HepG2 (cell line): ENCODE measurements around the gene KRTAP1-3. TPM values are rescaled to one million over a fixed set of nuclear protein-coding genes. Genes with fewer than 3 reads are reported as not detected.

ENCODE experiments used
- ATAC-seq: fragments of 200-7000 bp; cut with Tn5 transposase; 3 replicates; pipeline ENCODE4 v1.9.1; 2020; ENCODE audit warnings: mild to moderate bottlenecking, moderate library complexity
- BruUV-seq: library from RNA; stranded (reverse); fragments of 400-500 nt; replicated peaks from 2 replicates; lab custom pipeline; 2021; lab: Mats Ljungman, UMichigan
- CTCF ChIA-PET: fragments of 300-600 bp; formaldehyde crosslinking; extraction: SDS; loops from one replicate; lab custom pipeline; 2021; ENCODE audit warnings: low total read pairs, inconsistent platforms, low intra/inter-chr PET ratio; lab: Yijun Ruan, JAX
- POLR2A ChIA-PET: fragments of 350-600 bp; sonication (Branson Sonifier 250); formaldehyde crosslinking; loops from one replicate; lab custom pipeline; 2020; ENCODE audit warnings: antibody characterized with exemption, inconsistent platforms; lab: Yijun Ruan, JAX
- DNase-seq: peaks from one replicate; pipeline ENCODE4 v3.0.0-alpha.2; 2015; ENCODE audit warnings: low spot score
- FAIRE-seq: peaks from 3 replicates; lab custom pipeline; 2011; peaks lifted over from hg19 to GRCh38; lab: Jason Lieb, UNC
- H2AFZ ChIP-seq: one replicate; pipeline ENCODE4 v1.6.1; 2011; ENCODE audit warnings: low read length, inconsistent platforms
- H3K27ac ChIP-seq: fragments of 300-600 bp; 3 replicates; pipeline ENCODE4 v1.8.0; 2011; ENCODE audit warnings: mixed run types, mild to moderate bottlenecking, mixed read lengths, low read length, inconsistent platforms; ENCODE audit not compliant: insufficient read depth; ENCODE audit errors: extremely low read length
- H3K27me3 ChIP-seq, 2 experiments: fragments of 200-600 bp in 1 of 2; 2 replicates in 1 of 2; 3 replicates in 1 of 2; pipeline versions ENCODE4 v1.6.0 to v1.8.0; 2011; ENCODE audit warnings: low read length in 2 of 2, mild to moderate bottlenecking in 2 of 2, moderate library complexity in 2 of 2, inconsistent platforms in 1 of 2; ENCODE audit not compliant: insufficient read depth in 2 of 2, control insufficient read depth in 1 of 2
- H3K36me3 ChIP-seq, 2 experiments: fragments of 200-600 bp in 1 of 2; replicated peaks in 1 of 2; 2 replicates in 1 of 2; 3 replicates in 1 of 2; pipeline versions ENCODE4 v1.5.1 to v1.8.0; 2011; ENCODE audit warnings: low read length in 2 of 2, inconsistent platforms in 1 of 2; ENCODE audit not compliant: insufficient read depth in 2 of 2, control insufficient read depth in 1 of 2
- H3K4me1 ChIP-seq: 2 replicates; pipeline ENCODE4 v1.5.1; 2012; ENCODE audit warnings: low read length, inconsistent platforms; ENCODE audit not compliant: insufficient read depth
- H3K4me2 ChIP-seq: 2 replicates; pipeline ENCODE4 v1.6.0; 2011; ENCODE audit warnings: low read depth, low read length, inconsistent platforms
- H3K4me3 ChIP-seq, 3 experiments: fragments of 200-600 bp in 1 of 3; sonication (generic), shearing (Covaris generic) in 1 of 3; replicated peaks in 1 of 3; 2 replicates each; pipeline ENCODE4 v1.5.1; 2011 to 2016; ENCODE audit warnings: low read length in 3 of 3, inconsistent platforms in 2 of 3, low read depth in 2 of 3, mild to moderate bottlenecking in 2 of 3, control low read depth in 1 of 3, mixed read lengths in 1 of 3; ENCODE audit not compliant: insufficient read depth in 1 of 3
- H3K79me2 ChIP-seq: one replicate; pipeline ENCODE4 v1.6.1; 2011; ENCODE audit warnings: low read length, inconsistent platforms; ENCODE audit not compliant: insufficient read depth
- H3K9ac ChIP-seq: 2 replicates; pipeline ENCODE4 v1.6.0; 2011; ENCODE audit warnings: mild to moderate bottlenecking, low read depth, low read length, inconsistent platforms; ENCODE audit not compliant: insufficient read depth
- H3K9me3 ChIP-seq: 2 replicates; pipeline ENCODE4 v1.5.1; 2012; ENCODE audit warnings: mild to moderate bottlenecking, low read length
- H4K20me1 ChIP-seq: 2 replicates; pipeline ENCODE4 v1.6.0; 2011; ENCODE audit warnings: inconsistent platforms, mild to moderate bottlenecking, low read length, moderate library complexity; ENCODE audit not compliant: insufficient read depth
- ELK4 ChIP-seq: sonication (generic); formaldehyde crosslinking; IDR thresholded peaks from 2 replicates; pipeline ENCODE4 v1.9.0; 2021; ENCODE audit warnings: missing genetic modification reagents, borderline replicate concordance
- GTF2F1 ChIP-seq: fragments of 150-350 bp; IDR thresholded peaks from 2 replicates; pipeline ENCODE4 v1.6.1; 2014; ENCODE audit warnings: low read length
- HINFP ChIP-seq: sonication (generic); formaldehyde crosslinking; IDR thresholded peaks from 2 replicates; pipeline ENCODE4 v1.4.0; 2020; ENCODE audit warnings: low read depth, mild to moderate bottlenecking, missing genetic modification reagents
- HNF4A ChIP-seq: sonication (generic); formaldehyde crosslinking; IDR thresholded peaks from 2 replicates; pipeline ENCODE4 v1.4.0; 2020; ENCODE audit warnings: missing genetic modification reagents
- PATZ1 ChIP-seq: sonication (generic); formaldehyde crosslinking; IDR thresholded peaks from 2 replicates; pipeline ENCODE4 v1.4.0; 2020; ENCODE audit warnings: missing genetic modification reagents
- REXO4 ChIP-seq: sonication (generic); formaldehyde crosslinking; IDR thresholded peaks from 2 replicates; pipeline ENCODE4 v1.8.0; 2022; ENCODE audit warnings: missing genetic modification reagents, mild to moderate bottlenecking, borderline replicate concordance
- ZFAT ChIP-seq: sonication (generic); formaldehyde crosslinking; conservative IDR thresholded peaks from 2 replicates; pipeline ENCODE4 v1.8.1; 2023; ENCODE audit warnings: missing genetic modification reagents, inconsistent platforms
- ZGPAT ChIP-seq: IDR thresholded peaks from 2 replicates; pipeline ENCODE4 v1.6.1; 2016; ENCODE audit warnings: mild to moderate bottlenecking
- ZNF12 ChIP-seq: sonication (generic); formaldehyde crosslinking; IDR thresholded peaks from 2 replicates; pipeline ENCODE4 v1.5.0; 2020; ENCODE audit warnings: missing genetic modification reagents
- ZNF205 ChIP-seq: IDR thresholded peaks from 2 replicates; pipeline ENCODE4 v1.6.1; 2018; ENCODE audit warnings: missing biosample characterization, missing genetic modification reagents
- ZNF24 ChIP-seq: fragments of 450-650 bp; IDR thresholded peaks from 2 replicates; pipeline ENCODE4 v1.6.1; 2017; ENCODE audit warnings: antibody characterized with exemption, mild to moderate bottlenecking
- ZNF253 ChIP-seq: sonication (generic); formaldehyde crosslinking; IDR thresholded peaks from 2 replicates; pipeline ENCODE4 v1.8.0; 2022; ENCODE audit warnings: mild to moderate bottlenecking, missing genetic modification reagents, borderline replicate concordance
- ZNF354B ChIP-seq: sonication (generic); formaldehyde crosslinking; IDR thresholded peaks from 2 replicates; pipeline ENCODE4 v1.8.0; 2022; ENCODE audit warnings: mild to moderate bottlenecking, missing genetic modification reagents
- ZNF562 ChIP-seq: sonication (generic); formaldehyde crosslinking; IDR thresholded peaks from 2 replicates; pipeline ENCODE4 v1.8.0; 2022; ENCODE audit warnings: missing genetic modification reagents, borderline replicate concordance
- ZNF597 ChIP-seq: sonication (generic); formaldehyde crosslinking; IDR thresholded peaks from 2 replicates; pipeline ENCODE4 v1.5.0; 2020; ENCODE audit warnings: missing genetic modification reagents
- WGBS: methylation state at CpG from one replicate; pipeline ENCODE4 v1.1.6; 2017; ENCODE audit warnings: low lambda C conversion rate; 5-methylcytosine and 5-hydroxymethylcytosine counted together
- in situ Hi-C: cut with HindIII; loops from 2 replicates; pipeline ENCODE4 v1.10.0; 2017; ENCODE audit warnings: low pct_unique_long_range_greater_than_20kb; ENCODE audit not compliant: extremely low pct_ligation_motif_present
- intact Hi-C: fragments of 100-400 bp; cut with micrococcal nuclease; formaldehyde crosslinking; loops from one replicate; pipeline ENCODE4 v1.10.0; 2022; ENCODE audit not compliant: unreplicated experiment
- polyA plus RNA-seq, 8 experiments: library from polyadenylated mRNA; depleted of rRNA in 3 of 8; stranded (reverse) in 7 of 8; unstranded in 1 of 8; fragments of >200 nt; fragmentation: Illumina TruSeq in 4 of 8; extraction: Trizol in 4 of 8; gene quantifications; 2 replicates each; pipeline versions ENCODE4 v1.2.1 to v1.2.3, GENCODE V29; 2011 to 2016; ENCODE audit warnings: low read depth in 4 of 8, missing spikeins in 1 of 8, mixed read lengths in 1 of 8; ENCODE audit not compliant: insufficient read depth in 1 of 8
- total RNA-seq, 5 experiments: library from RNA; depleted of rRNA; stranded (reverse); fragments of >200 nt; fragmentation: Illumina TruSeq; extraction: Trizol; gene quantifications; 2 replicates each; pipeline ENCODE4 v1.2.3, GENCODE V29; 2016; ENCODE audit warnings: low read depth in 1 of 5

KRTAP1-3 gene
- total and polyA plus RNA-seq, 2 of the 13 experiments (the other 11 are each of a cell fraction or from before 2014, with no cell fraction given): not detected

GRCh38 chr17:41024697-41025096 is 10.0 kb downstream of the KRTAP1-3 start:
- 45% methylated on average over 3 of the region's 3 CpGs for WGBS
- H3K4me2 ChIP-seq: no peak overlapping the region
- ATAC-seq (no peak), FAIRE-seq (no peak), DNase-seq (no peak)
- H3K79me2 ChIP-seq: no peaks in the 10 kb centered on the region
- no peaks in the 10 kb centered on the region; the same call in 1 of the 2 replicates for H3K9me3 ChIP-seq
- no peaks in the 10 kb centered on the region; a peak in 1 of 5 replicates for H3K27me3 ChIP-seq
- H3K4me1 ChIP-seq: peaks cover 8% of the 10 kb centered on the region; the same call in 1 of the 2 replicates
- ChIA-PET CTCF (no interaction called here), POLR2A (no interaction called here)
- H2AFZ ChIP-seq: no peak overlapping the region
- H4K20me1 ChIP-seq: no peaks in the 10 kb centered on the region
- no peak overlapping the region for H3K9ac ChIP-seq
- H3K27ac ChIP-seq: no peak overlapping the region
- no TSS peak for BruUV-seq
- in situ Hi-C loops (no loop called here), intact Hi-C loops (no loop called here)
- H3K4me3 ChIP-seq: no peak overlapping the region
- no peaks in the 10 kb centered on the region for H3K36me3 ChIP-seq
- no peak for TF ChIP-seq ELK4 (CRISPR knock-in tag)
- no peak for TF ChIP-seq ZGPAT (CRISPR knock-in tag)
- TF ChIP-seq ZNF354B: no peak
- TF ChIP-seq ZNF205 (CRISPR knock-in tag): no peak
- no peak for TF ChIP-seq ZFAT
- TF ChIP-seq ZNF597 (CRISPR knock-in tag): no peak
- no peak for TF ChIP-seq GTF2F1
- no peak for TF ChIP-seq PATZ1 (CRISPR knock-in tag)
- no peak for TF ChIP-seq HINFP (CRISPR knock-in tag)
- TF ChIP-seq ZNF12 (CRISPR knock-in tag): no peak
- TF ChIP-seq REXO4 (CRISPR knock-in tag): no peak
- TF ChIP-seq ZNF253 (CRISPR knock-in tag): no peak
- no peak for TF ChIP-seq ZNF562 (CRISPR knock-in tag)
- TF ChIP-seq ZNF24: no peak
- no peak for TF ChIP-seq HNF4A
